Activated T-helper 1 cell treated with anti-CD3 and anti-CD28 coated beads, Interleukin-2, amount 50 U/mL, for 16 hours (primary cell): ENCODE results near the gene PFKFB4.
A peak's percentile ranks its signal among the peaks of the same experiment; 100 is the strongest.

Source experiments
- DNase-seq, 2 donors: peaks; one replicate each; pipeline ENCODE4 v3.0.0-alpha.2; 2020; ENCODE audit warnings: low read depth in 1 of 2, low spot score in 1 of 2

PFKFB4 gene

GRCh38 chr3:48556796-48557626, at the start of gene PFKFB4:
Gene PFKFB4, minus strand, starts transcription at chr3:48556803. Its CDS starts 26 bp downstream, at chr3:48556777.
- DNase-seq: peak; percentile 97 to 98

- no peak for DNase-seq
These were observed 45.0 kb upstream of the PFKFB4 start for GRCh38 chr3:48601622-48601994.

GRCh38 chr3:48600711-48601621, 44.4 kb upstream of the PFKFB4 start:
- DNase-seq: no peak

DNA sequence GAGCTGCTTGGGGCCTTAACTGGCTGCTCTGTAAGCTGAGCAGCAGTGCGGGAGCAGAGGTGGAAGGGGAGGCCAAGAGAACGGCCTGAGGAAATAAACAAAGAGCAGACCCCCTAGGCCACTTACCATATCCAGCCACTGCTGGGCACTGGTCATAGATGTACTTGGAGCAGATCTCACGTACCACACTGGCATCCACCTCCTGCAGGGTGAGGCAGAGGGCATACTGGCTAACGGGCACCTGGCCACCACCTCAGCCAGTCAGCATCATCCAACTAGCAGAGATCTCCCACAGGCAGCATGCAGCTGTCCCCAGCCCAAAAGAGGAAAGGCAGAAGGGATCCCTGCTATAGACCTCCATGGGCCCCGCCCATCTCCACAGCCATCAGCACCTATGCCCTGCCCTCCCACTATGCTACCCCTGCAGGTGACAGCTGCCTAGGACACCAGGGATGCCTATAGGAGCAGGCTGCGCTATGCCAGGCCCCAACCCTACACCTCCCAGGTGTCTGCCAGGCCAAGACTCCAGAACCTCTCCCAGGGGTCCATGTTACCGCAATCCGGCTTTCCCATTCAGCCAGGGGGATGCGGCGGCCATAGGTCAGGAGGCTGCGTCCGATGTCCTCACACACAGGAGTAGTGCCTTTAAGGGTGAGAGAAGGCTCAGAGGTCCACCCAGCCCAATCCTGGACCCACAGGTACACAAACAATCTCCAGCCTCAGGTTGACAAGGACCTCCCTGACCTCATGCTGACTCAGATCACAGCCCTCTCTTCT, 43.1 kb upstream of the PFKFB4 start:
- DNase-seq: no peak

DNA sequence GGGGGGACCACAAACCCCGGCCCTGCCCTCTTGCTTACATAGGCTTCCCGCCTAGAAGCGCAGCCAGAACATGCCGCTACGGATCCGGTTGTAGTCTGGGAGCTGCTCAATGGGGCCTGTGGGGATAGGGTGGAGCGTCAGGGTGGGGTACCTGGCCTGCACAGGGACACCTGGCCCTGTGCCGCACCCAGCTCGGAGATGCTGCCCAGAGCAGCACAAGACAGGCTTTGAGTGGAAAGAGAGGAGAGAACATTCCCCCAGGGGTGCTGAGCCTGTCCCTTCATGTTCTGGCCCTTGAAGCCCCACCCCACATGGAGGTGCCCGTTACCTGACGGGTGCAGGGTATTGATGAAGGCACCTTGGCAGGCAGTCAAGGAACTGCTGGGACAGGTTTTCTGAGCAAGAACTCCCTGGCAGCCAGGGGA, 42.5 kb upstream of the PFKFB4 start:
- no peak for DNase-seq

- DNase-seq: no peak
These were observed 41.9 kb upstream of the PFKFB4 start for GRCh38 chr3:48598323-48599076.

DNA sequence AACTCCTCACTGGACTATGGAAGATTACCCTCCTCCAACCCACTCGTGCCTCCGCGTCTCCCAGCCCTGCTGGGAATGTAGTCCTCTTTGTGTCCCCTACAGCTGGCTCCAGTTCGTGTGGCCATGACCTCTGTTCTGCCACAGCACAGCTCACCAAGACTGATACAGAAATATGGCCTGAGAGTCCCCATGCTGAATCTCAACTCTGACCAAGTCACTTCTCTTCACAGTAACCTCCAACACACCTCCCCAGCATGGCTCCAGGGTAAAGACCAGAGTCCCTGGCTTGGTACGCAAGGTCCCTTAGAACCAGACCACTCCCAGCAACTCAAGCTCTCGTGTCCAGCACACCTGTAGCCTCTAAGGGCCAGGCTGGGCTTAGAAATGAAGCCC, 40.8 kb upstream of the PFKFB4 start:
- no peak for DNase-seq

DNA sequence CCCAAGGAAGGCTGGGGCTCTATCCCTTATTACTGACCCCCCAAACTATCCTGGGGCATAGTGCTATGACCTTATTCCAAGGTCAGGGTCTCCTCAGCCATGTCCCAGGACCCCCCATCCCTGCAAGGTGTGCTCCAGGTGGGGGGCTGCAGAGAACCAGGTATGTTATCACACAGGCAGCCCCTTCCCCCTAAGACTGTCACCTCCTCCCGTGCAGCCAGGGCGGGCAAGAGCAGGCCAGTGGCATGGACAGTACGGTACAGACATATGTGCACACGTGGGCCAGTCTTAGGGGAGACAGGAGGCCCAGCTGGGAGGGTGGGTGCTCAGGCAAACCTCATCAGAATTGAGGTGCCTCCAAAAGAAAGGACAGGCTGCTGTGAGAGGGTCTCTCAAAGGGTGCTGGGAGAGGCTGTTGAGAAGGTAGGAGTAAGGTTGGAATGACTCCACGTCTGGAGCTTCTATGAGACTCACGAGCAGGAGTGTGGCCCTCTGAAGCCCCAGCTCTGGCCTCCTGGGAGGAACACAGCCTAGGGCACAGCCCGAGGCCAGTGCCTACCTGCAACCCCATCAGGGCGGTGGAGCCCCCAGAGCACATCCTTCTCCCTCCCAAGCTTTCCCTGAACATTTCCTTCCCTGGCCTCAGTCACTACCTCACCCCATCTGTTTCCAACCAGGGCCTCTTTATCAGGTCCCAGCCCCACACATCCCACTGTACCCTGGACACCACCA, 40.2 kb upstream of the PFKFB4 start:
- no peak for DNase-seq

DNA sequence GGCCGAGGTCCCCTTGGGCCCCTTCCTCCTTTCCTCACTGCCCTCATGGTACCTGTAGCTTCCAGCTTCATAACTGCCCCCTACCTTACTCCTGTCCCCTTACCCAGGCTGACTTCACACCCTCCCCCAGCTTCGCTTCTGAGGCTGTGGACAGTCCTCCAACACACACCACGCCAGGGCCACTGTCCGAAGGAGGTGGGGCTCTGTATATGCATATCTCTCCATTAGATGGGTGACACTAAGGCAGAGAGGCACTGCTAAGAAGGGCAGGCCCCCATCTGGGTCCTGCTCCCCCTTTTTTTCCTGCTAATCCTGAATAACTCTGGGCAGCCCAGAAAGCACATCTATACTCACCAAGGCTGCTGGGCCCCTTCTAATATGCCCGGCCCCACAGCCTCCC, 39.6 kb upstream of the PFKFB4 start:
- DNase-seq: no peak

DNA sequence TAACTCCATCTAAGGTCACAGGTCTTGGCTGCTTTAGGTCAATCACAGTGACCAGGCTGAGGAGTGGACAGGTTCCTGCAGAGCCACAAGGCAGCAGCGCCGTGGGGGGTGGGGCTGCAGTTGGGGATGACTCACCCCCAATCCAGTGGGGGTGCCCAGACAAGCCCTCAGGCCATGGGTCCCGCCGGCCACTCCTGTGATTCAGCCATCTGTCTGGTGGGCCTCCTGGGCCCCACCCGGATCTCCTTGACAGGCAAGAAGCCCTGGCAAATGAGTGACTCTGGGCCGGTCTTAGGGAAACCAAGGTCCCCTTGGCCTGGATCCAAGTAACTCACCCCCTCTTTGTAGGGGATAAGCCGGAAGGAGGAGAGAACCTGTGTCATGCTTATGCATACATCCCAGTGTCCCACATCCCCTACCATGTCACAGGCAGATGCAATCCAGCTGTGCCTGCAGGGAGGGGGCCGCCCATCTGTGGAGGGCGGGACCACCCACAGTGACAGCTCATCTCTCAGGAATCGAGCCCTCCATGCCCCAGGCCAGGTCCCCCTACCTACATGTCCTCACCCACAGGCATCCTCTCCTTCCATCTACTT, 39.0 kb upstream of the PFKFB4 start:
- no peak for DNase-seq

GRCh38 chr3:48595075-48595525, 38.5 kb upstream of the PFKFB4 start, which contains the start of gene COL7A1:
Gene COL7A1, minus strand, starts transcription at chr3:48595329. Its CDS starts 170 bp downstream, at chr3:48595159.
- DNase-seq: no peak

GRCh38 chr3:48594417-48595049, 37.9 kb upstream of the PFKFB4 start:
- DNase-seq: no peak

- no peak for DNase-seq
These were observed 36.7 kb upstream of the PFKFB4 start for GRCh38 chr3:48593337-48593736.

GRCh38 chr3:48592519-48593087, 36.0 kb upstream of the PFKFB4 start:
- DNase-seq: no peak

DNA sequence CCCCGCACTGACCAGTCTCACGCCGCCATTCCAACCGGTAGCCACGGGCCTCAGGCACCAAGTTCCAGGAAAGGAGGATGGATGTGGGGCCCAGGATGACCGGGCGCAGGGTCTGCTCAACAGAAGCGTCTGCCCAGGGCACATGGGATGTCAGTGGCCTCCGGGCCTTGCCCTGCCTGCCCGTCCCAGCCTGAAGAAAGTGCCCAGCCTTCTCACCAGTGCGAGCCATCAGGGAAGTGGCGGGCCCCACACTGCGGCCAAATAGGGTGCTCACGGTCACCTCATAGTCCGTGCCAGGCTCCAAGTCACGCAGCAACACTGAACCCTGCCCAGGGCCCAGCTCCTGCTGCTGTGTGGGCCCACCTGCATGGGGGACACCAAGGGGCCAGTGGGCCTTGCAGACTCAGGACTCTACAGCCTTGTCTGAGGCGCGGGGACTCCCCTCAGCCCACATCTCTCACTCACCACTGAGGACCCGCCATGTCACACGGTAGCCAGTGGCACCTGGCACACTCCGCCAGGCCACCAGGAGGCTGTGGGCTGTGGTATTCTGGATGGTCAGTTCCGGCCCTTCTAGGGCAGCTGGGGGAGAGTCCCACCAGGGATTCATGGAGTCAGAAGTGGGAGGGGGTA, 35.4 kb upstream of the PFKFB4 start:
- DNase-seq: no peak

DNA sequence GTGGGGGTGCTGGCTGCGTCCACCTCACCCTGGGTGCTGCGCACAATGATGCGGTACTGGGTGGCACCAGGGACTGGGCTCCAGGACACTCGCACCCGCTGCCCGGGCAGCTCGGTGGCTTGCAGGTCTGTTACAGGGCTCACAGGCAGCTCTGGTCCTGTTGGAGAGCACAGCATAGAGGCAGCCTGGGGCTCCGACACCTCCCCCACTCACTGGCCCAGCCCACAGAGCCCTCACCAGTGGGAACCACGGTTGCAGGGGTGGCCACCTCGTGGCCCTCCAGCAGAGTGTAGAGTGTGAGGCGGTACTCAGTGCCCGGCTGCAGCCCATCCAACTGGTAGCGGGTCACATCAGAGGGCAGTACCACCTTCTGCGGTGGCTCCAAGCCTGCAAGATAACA, 34.8 kb upstream of the PFKFB4 start:
- no peak for DNase-seq

DNA sequence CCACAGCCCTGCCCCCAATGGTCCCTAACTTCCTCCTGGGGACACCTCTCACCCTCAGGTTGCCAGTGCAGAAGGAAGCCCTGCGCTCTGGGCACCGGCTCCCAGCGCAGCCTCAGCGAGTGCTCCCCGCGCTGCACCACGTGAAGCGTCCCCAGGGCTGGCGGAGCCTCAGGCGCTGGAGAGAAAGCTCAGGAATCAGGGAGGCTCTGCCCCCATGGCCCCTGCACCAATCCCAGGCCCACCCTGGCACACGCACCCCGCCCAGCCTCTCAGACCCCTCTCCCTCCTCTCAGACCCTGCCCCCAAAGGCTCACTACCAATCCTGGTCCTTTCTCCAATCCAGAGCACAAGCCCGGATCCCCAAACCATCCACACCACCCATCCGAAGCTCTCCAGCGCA, 31.6 kb upstream of the PFKFB4 start:
- DNase-seq: no peak

DNA sequence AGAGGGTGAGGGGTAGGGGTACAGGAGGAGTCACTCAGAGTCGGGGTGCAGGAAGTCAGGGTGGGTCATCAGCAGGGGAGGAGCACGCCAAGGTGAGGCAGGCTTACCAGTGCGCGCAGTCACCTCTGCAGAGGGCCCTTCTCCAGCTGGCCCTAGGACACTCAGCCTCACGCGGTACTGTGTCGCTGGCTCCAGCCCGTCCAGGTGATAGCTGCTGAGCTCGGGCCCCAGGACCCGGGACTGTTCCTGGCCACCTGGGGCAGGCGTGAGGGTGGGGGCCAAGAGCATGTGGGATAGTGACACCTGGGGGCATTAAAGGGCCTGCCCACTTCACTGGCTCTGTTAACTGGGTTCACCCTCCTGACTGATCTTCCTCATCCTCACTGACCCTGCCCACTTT, 31.1 kb upstream of the PFKFB4 start:
- DNase-seq: no peak
